Coronary artery (tissue), 2 donors: ENCODE results near the gene ORM1.
"Not testable (repeated sequence)": the region's sequence is repeated elsewhere in the genome, so short reads cannot be mapped to it uniquely, and the experiment has no call there.

Source experiments
- DNase-seq: peaks from one replicate; pipeline ENCODE4 v3.0.0-alpha.2; 2017; ENCODE audit warnings: low spot score
- H3K27ac ChIP-seq, 2 donors: fragments of 200-600 bp; sonication (generic); one replicate each; pipeline ENCODE4 v1.5.1; 2016 to 2019
- H3K4me3 ChIP-seq: fragments of 200-600 bp; sonication (generic); 2 replicates; pipeline ENCODE4 v1.5.1; 2016; ENCODE audit warnings: mild to moderate bottlenecking, moderate library complexity
- CTCF ChIP-seq: fragments of 200-600 bp; sonication (generic); IDR thresholded peaks from one replicate; pipeline ENCODE4 v1.5.1; 2019; ENCODE audit warnings: antibody characterized with exemption

The ORM1 gene

GRCh38 chr9:114330636-114331035 is 7.7 kb downstream of the ORM1 start:
- no peak for TF ChIP-seq CTCF
- Histone ChIP-seq H3K27ac (no peak overlapping the region), H3K4me3 (no peak overlapping the region)
- DNase-seq = no peak

GRCh38 chr9:114331229-114332195 is 8.6 kb downstream of the ORM1 start:
- not testable (repeated sequence) for H3K27ac ChIP-seq, H3K4me3 ChIP-seq, DNase-seq

DNA sequence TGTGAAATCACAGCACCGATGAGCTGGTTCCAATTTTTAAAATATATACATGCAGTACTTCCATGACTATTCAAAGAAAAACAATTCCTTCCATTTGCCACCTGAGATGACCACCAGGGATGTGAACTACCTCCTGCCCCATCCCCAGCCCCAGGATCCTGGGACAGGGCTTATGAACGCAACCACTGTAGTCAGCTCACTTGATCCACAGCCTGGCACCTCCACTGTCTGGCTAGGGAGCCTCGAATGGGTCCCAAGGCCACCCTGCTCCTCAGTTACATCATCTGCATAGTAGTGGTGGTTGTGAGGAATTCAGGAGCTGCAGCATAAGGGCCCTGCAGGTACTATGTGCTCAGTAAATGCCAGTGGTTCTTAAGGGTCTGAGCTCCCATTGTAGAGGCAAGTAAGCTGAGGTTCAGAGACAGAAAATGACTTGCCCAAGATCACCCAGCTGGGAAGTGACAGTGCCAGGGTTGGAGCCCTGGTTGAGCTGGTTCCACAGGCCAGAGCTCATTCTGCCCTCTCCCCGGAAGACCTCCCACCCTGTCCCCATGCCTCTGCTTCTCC is 9.7 kb downstream of the ORM1 start:
- DNase-seq = not testable (repeated sequence)

DNA sequence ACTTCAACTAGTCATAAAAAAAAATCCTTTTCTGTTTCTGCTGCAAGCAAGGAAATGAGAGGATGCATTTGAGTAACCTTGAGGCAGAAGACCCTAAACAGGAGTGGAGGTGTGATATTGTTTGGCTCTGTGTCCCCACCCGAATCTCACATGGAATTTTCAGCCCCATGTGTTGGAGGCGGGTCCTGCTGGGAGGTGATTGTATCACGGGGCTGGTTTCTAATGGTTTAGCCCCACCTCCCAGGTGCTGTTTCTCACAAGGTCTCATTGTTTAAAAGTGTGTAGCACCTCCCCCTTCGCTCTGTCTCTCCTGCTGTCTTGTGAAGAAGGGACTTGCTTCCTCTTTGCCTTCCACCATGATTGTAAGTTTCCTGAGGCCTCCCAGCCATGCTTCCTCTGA is 10.8 kb downstream of the ORM1 start:
- H3K27ac ChIP-seq, DNase-seq, H3K4me3 ChIP-seq: not testable (repeated sequence)

More for the DNA sequence above, 9.7 kb downstream of the ORM1 start:
- not testable (repeated sequence) for H3K4me3 ChIP-seq, H3K27ac ChIP-seq

GRCh38 chr9:114334490-114334889 is 11.6 kb downstream of the ORM1 start:
- Histone ChIP-seq H3K4me3 (no peak overlapping the region), H3K27ac (no peak overlapping the region)
- no peak for TF ChIP-seq CTCF
- DNase-seq = no peak

DNA sequence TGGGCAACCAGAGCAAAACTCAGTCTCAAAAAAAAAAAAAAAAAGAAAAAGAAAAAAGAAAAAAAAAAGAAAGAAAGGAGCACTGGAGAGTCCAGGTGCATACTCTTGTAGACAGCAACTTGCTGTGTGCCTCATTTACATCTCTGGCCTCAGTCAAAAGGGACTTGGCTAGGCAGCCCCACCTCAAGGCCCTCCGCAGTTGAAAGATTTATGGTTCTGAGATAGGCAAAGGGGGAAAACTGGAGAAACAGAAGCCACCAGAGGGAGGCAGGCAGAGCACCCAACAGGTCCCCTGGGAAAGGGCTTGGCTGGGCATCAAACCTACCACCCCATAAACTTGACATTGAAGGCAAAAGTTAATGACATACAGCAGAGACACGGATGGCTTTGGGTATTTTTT is 12.8 kb downstream of the ORM1 start:
- Histone ChIP-seq H3K4me3 (no peak overlapping the region), H3K27ac (no peak overlapping the region)
- DNase-seq = no peak
- TF ChIP-seq CTCF = no peak

- no peak for DNase-seq
- TF ChIP-seq CTCF = no peak
- Histone ChIP-seq H3K27ac (no peak overlapping the region), H3K4me3 (no peak overlapping the region)
These were observed 13.3 kb downstream of the ORM1 start for GRCh38 chr9:114336157-114336556.

GRCh38 chr9:114336699-114337395 is 13.9 kb downstream of the ORM1 start:
- Histone ChIP-seq H3K4me3 (no peak overlapping the region), H3K27ac (no peak overlapping the region)
- DNase-seq = no peak
- TF ChIP-seq CTCF = no peak
